Measurements from ENCODE around the gene EPHB1.

Gene EPHB1

GRCh38 chr3:134897391-134898141 is 102.5 kb downstream of the EPHB1 start:
- no peaks in the 10 kb centered on the region for H3K4me1 Mint-ChIP-seq
- peaks cover 24% of the 10 kb centered on the region for H3K27me3 Mint-ChIP-seq
- no peak overlapping the region for H3K4me3 Mint-ChIP-seq
- no peak for DNase-seq
- CTCF ChIA-PET: no interaction called here
- no peak overlapping the region for H3K27ac Mint-ChIP-seq
- H3K9me3 Mint-ChIP-seq: no peaks in the 10 kb centered on the region
- no peaks in the 10 kb centered on the region for H3K36me3 Mint-ChIP-seq

GRCh38 chr3:134898181-134898754 is 103.2 kb downstream of the EPHB1 start:
- Mint-ChIP-seq H3K36me3 (no peaks in the 10 kb centered on the region), H3K9me3 (no peaks in the 10 kb centered on the region), H3K27ac (no peak overlapping the region), H3K4me1 (no peaks in the 10 kb centered on the region), H3K27me3 (peaks cover 26% of the 10 kb centered on the region), H3K4me3 (no peak overlapping the region)
- CTCF ChIA-PET: no interaction called here
- no peak for DNase-seq

- Mint-ChIP-seq H3K36me3 (no peaks in the 10 kb centered on the region), H3K4me3 (no peak overlapping the region), H3K27ac (no peak overlapping the region), H3K9me3 (no peaks in the 10 kb centered on the region), H3K4me1 (peaks cover 11% of the 10 kb centered on the region), H3K27me3 (peaks cover 29% of the 10 kb centered on the region)
- DNase-seq: no peak
- CTCF ChIA-PET: no interaction called here
Measured at GRCh38 chr3:134899786-134900185, 104.7 kb downstream of the EPHB1 start.

- CTCF ChIA-PET: no interaction called here
- Mint-ChIP-seq H3K4me3 (no peak overlapping the region), H3K36me3 (no peaks in the 10 kb centered on the region), H3K4me1 (peaks cover 11% of the 10 kb centered on the region), H3K9me3 (no peaks in the 10 kb centered on the region), H3K27me3 (peaks cover 30% of the 10 kb centered on the region), H3K27ac (no peak overlapping the region)
- no peak for DNase-seq
Measured at GRCh38 chr3:134900482-134900881, 105.4 kb downstream of the EPHB1 start.

GRCh38 chr3:134901461-134901860 is 106.4 kb downstream of the EPHB1 start:
- H3K4me3 Mint-ChIP-seq: no peak overlapping the region
- no peak overlapping the region for H3K27ac Mint-ChIP-seq
- no peaks in the 10 kb centered on the region for H3K9me3 Mint-ChIP-seq
- peaks cover 34% of the 10 kb centered on the region for H3K27me3 Mint-ChIP-seq
- H3K36me3 Mint-ChIP-seq: no peaks in the 10 kb centered on the region
- H3K4me1 Mint-ChIP-seq: peaks cover 11% of the 10 kb centered on the region
- DNase-seq: no peak
- CTCF ChIA-PET: no interaction called here

GRCh38 chr3:134903837-134904236 is 108.8 kb downstream of the EPHB1 start:
- CTCF ChIA-PET: interaction anchor here (1.3 kb wide), 1 partner anchor 12 kb away, joined by 4 read pairs; no protein-coding TSS in a partner anchor
- Mint-ChIP-seq H3K27me3 (peaks cover 34% of the 10 kb centered on the region), H3K4me1 (peaks cover 11% of the 10 kb centered on the region), H3K4me3 (no peak overlapping the region), H3K27ac (no peak overlapping the region), H3K36me3 (no peaks in the 10 kb centered on the region), H3K9me3 (no peaks in the 10 kb centered on the region)
- no peak for DNase-seq

GRCh38 chr3:134904241-134904771 is 109.2 kb downstream of the EPHB1 start:
- Mint-ChIP-seq H3K27me3 (peaks cover 34% of the 10 kb centered on the region), H3K4me1 (peaks cover 11% of the 10 kb centered on the region), H3K27ac (no peak overlapping the region), H3K36me3 (no peaks in the 10 kb centered on the region), H3K9me3 (no peaks in the 10 kb centered on the region), H3K4me3 (no peak overlapping the region)
- CTCF ChIA-PET: interaction anchor here (1.3 kb wide), 1 partner anchor 12 kb away, joined by 4 read pairs; no protein-coding TSS in a partner anchor
- no peak for DNase-seq

GRCh38 chr3:134904776-134905646 is 110.0 kb downstream of the EPHB1 start:
- Mint-ChIP-seq H3K36me3 (no peaks in the 10 kb centered on the region), H3K27ac (no peak overlapping the region), H3K4me3 (no peak overlapping the region), H3K9me3 (no peaks in the 10 kb centered on the region), H3K27me3 (peaks cover 34% of the 10 kb centered on the region), H3K4me1 (peaks cover 11% of the 10 kb centered on the region)
- CTCF ChIA-PET: interaction anchor here (1.3 kb wide), 1 partner anchor 13 kb away, joined by 4 read pairs; no protein-coding TSS in a partner anchor
- DNase-seq: no peak

GRCh38 chr3:134905647-134905935 is 110.5 kb downstream of the EPHB1 start:
- H3K27me3 Mint-ChIP-seq: peaks cover 31% of the 10 kb centered on the region
- no peak for DNase-seq
- CTCF ChIA-PET: no interaction called here
- no peaks in the 10 kb centered on the region for H3K9me3 Mint-ChIP-seq
- H3K4me1 Mint-ChIP-seq: peaks cover 11% of the 10 kb centered on the region
- H3K27ac Mint-ChIP-seq: no peak overlapping the region
- H3K4me3 Mint-ChIP-seq: no peak overlapping the region
- H3K36me3 Mint-ChIP-seq: no peaks in the 10 kb centered on the region

GRCh38 chr3:134908271-134908670 is 113.2 kb downstream of the EPHB1 start:
- H3K4me3 Mint-ChIP-seq: no peak overlapping the region
- no peak for DNase-seq
- H3K36me3 Mint-ChIP-seq: no peaks in the 10 kb centered on the region
- peaks cover 24% of the 10 kb centered on the region for H3K27me3 Mint-ChIP-seq
- H3K4me1 Mint-ChIP-seq: peaks cover 11% of the 10 kb centered on the region
- H3K9me3 Mint-ChIP-seq: no peaks in the 10 kb centered on the region
- CTCF ChIA-PET: no interaction called here
- no peak overlapping the region for H3K27ac Mint-ChIP-seq

GRCh38 chr3:134910026-134910425 is 115.0 kb downstream of the EPHB1 start:
- Mint-ChIP-seq H3K4me1 (no peaks in the 10 kb centered on the region), H3K4me3 (no peak overlapping the region), H3K36me3 (no peaks in the 10 kb centered on the region), H3K27me3 (peaks cover 11% of the 10 kb centered on the region), H3K9me3 (no peaks in the 10 kb centered on the region), H3K27ac (no peak overlapping the region)
- CTCF ChIA-PET: no interaction called here
- no peak for DNase-seq

GRCh38 chr3:134911586-134912548 is 116.8 kb downstream of the EPHB1 start:
- H3K27ac Mint-ChIP-seq: no peak overlapping the region
- peaks cover 8% of the 10 kb centered on the region for H3K27me3 Mint-ChIP-seq
- H3K4me3 Mint-ChIP-seq: no peak overlapping the region
- H3K9me3 Mint-ChIP-seq: no peaks in the 10 kb centered on the region
- no peak for DNase-seq
- H3K36me3 Mint-ChIP-seq: no peaks in the 10 kb centered on the region
- CTCF ChIA-PET: no interaction called here
- H3K4me1 Mint-ChIP-seq: no peaks in the 10 kb centered on the region

GRCh38 chr3:134916276-134916961 is 121.4 kb downstream of the EPHB1 start:
- H3K4me3 Mint-ChIP-seq: no peak overlapping the region
- no peak for DNase-seq
- H3K36me3 Mint-ChIP-seq: no peaks in the 10 kb centered on the region
- no peaks in the 10 kb centered on the region for H3K4me1 Mint-ChIP-seq
- H3K27ac Mint-ChIP-seq: no peak overlapping the region
- CTCF ChIA-PET: no interaction called here
- no peaks in the 10 kb centered on the region for H3K9me3 Mint-ChIP-seq
- H3K27me3 Mint-ChIP-seq: peaks cover 11% of the 10 kb centered on the region
